GM19035 (cell line): ENCODE results near the gene KCNS3.
"Not testable (repeated sequence)": the region's sequence is repeated elsewhere in the genome, so short reads cannot be mapped to it uniquely, and the experiment has no call there.

ENCODE experiments used
- ATAC-seq: cut with Tn5 transposase; IDR thresholded peaks from one replicate; pipeline ENCODE4 v1.9.1; 2021; ENCODE audit not compliant: unreplicated experiment

The KCNS3 gene

DNA sequence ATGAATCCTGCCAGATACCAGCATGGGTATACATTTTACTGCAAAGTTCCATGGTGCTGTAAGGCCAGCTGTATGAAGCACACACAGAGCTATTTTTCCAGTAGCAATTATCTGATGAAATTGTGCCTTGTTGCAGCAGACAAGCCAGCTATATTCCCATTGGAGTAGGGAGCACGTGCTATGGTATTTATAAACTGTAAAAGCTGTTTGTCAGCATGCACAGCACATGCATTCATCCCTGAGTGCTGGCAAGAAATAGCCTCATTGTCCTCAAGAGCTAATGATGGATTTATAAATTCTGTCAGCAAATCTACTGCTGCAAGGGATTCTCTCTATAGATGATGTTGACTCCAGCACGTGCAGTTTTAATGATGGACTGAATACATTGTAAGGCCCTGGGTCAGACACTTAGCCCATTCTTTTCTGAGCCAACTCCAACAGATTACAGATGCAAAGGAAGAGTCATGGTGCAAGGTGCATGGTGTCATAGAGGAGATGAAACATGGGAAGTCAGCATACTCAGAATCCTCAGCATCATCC lies 61.7 kb downstream of the KCNS3 start:
- no peak for ATAC-seq

DNA sequence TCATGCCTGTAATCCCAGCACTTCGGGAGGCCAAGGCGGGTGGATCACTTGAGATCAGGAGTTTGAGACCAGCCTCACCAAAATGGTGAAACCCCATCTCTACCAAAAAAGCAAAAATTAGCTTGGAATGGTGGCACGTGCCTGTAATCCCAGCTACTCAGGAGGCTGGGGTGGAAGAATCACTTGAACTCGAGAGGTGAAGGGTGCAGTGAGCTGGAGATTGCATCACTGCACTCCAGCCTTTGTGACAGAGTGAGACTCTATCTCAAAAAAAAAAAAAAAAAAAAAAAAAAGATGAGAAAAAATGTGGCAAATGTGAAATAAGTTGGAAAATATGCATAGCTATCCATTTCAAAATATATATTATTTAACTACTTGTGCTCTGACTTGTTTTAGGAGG lies 65.0 kb downstream of the KCNS3 start:
- no peak for ATAC-seq

DNA sequence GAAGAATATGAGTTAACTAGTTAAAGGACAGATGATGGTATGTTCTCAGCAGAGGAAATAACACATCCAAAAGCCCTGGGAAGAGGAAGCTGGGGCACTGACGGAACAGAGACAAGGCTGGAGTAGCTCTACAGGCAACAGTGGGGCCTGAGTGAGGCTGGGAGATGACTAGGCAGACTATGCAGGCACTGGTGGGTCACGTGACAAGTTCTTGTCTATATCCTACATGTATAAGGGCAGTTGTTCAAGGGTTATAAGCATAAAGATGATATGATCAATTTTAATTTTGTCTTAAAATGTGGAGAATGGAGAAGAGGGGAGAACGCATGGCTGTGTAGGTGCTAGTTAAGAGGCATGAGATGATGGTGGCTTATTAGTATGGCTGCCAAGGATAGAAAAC lies 68.6 kb downstream of the KCNS3 start:
- ATAC-seq, result no peak

DNA sequence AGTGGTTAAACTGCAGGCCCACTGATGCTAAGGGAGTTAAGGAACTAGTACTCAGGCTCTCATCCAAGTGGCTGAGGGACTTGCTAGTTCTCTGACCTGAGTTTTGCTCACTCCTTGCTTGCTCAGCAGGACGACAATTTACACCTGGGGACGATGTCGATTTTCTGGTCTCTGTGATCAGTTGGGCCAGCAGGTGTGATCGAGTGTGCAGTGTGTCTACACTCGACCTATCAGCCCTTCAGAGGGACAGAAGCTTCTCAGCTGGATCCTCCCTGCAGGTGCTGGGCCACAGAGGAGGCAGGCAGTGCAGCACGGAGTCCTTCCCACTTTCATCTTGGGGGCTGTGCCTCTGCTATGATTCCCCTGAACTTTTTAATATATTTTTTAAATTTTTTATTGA lies 71.5 kb downstream of the KCNS3 start:
- ATAC-seq, result no peak

DNA sequence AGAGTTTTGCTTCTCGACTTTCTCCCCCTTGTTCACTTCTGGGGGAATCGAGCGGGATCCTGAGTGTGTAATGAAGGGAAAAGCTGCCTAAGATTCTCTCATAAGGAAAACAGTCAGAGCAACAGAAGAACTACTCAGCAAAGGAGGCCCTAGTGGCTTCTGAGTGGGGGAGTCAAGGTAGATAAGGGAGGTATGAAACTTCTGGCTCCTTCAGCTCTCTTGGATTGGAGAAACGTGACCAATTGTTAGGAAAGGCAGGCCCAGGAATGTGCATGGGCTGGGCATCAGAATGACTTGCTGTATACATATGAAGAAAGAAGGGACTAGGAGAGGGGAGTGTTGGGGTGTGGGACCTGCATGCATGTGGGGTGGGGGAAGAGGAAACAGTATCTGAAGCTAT lies 73.1 kb downstream of the KCNS3 start:
- ATAC-seq, result no peak

DNA sequence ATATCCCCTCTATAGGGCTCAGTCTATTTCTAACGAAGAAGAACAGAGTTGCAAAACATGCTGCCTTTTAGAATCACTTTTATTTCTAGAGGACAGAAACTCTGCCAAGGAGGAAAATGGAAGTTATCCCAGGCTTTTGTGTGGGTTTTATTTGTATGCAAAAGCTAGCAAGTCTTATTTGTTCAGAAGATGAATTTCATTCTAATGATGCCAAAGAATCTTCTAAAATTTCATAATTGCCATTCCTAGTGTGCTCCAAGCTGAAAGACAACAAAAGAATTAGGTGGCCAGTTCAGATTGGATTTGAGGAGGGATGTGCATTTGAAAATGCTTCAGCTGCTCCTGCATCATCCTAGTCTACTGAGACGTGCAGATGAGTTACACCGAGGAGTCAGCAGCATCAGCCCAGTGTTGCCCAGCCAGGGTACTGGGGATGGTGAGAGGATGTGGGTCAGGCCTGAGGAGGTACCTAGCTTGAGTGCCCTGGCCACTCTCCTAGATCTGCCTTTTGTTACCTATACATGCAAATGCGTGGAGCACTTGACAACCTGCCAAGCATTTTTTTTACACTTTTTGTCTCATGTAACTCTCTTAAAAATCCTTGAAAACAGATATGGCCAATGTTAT lies 80.1 kb downstream of the KCNS3 start:
- ATAC-seq, result no peak

DNA sequence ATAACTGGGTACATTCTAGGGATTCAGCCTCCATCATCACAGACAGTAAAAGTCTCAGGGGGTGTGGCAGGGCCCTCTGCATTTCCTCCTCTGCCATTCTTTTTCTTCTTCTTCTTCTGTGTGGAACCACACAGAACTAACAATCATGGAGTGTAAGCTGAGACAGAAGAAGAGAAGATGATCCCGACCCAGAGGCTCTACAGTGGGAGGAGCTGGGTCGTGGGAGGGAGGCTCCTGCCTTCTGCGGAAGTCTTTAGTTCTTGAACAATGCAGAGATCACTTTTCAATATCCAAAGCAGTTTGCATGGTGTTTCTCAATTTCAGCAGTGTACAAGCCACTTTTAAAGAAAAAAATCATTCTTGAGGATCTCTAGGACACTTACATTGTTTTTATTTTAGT lies 80.9 kb downstream of the KCNS3 start:
- ATAC-seq, result no peak

DNA sequence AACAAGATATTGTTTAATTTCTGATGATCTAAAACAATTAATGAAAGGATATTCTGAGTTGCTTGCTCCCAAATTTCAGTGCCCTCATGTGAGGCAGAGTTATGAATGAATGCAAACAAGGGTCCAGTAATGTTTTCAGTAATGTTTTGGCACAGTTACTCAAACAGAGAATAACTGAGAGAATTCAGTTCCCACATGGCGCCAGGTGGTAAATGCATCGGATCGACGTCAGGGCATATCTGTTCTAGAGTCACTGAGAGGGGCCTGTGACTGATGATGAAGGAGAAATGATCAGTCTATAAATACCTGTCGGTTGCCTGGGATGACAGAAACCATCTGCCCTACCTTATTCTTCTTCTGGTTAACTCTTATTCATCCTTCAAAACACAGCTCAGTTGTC lies 81.4 kb downstream of the KCNS3 start:
- ATAC-seq, result peak; percentile 51

DNA sequence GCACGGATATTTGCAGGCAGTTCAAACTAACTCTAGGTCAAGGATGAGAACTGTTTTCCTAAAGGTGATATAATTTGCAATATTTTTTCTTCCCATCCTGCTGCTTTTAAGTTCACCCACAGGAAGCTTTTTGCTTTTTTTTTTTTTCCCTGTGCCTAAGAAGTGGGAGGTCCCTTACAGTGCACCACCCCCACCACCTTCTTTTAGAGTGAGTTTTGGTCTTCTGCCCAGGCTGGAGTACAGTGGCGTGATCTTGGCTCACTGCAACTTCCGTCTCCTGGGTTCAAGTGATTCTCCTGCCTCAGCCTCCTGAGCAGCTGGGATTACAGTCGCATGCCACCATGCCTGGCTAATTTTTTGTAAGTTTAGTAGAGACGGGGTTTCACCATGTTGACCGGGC lies 82.5 kb downstream of the KCNS3 start:
- ATAC-seq, result no peak

DNA sequence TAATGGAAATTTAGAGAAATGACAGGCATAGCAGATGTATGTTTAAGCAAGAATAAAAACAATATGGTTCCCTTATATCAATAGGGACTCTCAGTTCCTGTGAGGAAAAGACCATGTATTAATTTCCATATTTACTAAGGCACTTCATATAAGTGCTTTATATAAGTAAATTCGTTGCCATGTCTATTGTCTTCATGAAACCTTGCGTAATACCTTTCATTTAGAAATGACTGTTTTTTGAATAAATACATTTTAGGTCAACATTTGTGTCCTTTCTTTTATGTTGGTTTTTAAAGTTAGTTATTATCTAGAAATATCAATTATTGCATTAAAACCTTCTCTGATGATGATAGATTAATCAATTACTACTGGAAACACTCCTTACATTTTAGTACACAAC lies 83.3 kb downstream of the KCNS3 start:
- ATAC-seq, result no peak

DNA sequence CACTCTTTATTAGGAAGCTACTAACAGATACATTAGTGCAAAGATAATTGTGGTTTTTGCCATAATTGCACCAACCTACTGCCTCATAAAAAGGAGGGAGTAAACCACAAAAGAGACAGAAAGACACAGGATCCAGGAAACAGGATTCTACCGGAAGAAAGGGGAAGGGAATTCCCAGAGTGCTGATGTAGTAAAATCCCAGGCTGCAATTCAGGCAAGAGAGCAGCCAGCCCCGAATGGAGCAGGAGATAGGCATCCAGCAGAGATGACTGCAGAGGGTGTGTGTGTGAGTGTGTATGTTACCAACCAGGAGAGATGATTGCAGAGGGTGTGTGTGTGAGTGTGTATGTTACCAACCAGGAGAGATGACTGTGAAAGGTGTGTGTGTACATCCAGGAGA lies 84.4 kb downstream of the KCNS3 start:
- no peak for ATAC-seq

DNA sequence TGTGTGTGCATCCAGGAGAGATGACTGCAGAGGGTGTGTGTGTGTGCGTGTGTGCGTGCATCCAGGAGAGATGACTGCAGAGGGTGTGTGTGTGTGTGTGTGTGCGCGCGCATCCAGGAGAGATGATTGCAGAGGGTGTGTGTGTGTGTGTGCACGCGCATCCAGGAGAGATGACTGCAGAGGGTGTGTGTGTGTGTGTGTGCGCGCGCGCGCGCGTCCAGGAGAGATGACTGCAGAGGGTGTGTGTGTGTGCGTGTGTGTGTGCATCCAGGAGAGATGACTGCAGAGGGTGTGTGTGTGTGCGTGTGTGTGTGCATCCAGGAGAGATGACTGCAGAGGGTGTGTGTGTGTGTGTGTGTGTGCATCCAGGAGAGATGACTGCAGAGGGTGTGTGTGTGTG lies 85.1 kb downstream of the KCNS3 start:
- ATAC-seq, result not testable (repeated sequence)

DNA sequence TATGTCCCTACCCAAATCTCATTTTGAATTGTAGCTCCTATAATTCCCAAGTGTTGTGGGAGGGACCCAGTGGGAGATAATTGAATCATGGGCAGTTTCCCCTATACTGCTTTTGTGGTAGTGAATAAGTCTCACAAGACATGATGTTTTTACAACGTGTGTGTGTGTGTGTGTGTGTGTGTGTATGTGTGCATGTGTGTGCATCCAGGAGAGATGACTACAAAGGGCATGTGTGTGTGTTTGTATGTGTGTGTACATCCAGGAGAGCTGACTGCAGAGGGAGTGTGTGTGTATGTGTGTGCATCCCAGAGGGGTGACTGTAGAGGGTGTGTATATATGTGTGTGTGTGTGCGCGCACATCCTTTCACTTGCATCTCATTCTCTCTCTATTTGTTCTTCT lies 86.7 kb downstream of the KCNS3 start:
- no peak for ATAC-seq

DNA sequence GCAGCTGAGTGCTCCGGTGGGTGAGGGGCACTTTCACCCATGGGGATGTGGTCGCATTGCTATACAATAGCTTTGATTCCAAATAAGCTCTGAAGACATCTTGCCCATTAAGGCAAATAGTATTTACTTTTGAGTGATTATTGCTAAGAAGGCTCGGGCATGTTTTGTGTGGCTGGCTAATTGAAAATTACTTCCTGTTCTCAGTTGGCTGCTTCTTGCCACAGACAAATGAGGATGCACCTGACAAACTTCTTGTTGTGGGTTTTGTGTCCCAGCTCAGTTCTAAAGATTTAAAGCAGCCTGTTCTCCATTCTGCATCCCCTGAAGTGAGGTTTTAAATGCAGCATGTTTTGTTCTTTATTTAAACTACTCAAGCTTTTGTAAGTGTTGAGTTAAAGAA lies 88.3 kb downstream of the KCNS3 start:
- ATAC-seq, result no peak

DNA sequence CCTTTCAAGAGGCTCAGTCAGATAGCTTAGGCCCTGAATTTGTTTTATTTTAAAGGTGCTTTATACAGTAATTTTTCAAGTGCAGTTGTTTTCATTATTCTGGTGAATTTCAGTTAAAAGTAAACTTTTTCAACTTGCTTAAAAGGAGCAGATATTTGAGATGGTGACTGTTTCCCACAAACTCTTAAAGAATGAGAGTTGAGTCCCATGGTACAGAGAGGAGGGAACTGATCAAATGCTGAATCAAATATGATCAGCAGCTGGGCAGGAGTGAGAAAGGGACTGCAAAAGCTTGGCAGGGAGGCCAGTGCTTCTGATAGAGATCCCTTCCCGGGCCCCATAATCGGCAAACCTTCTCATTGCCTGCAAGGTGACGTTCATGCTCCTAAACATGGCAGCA lies 91.2 kb downstream of the KCNS3 start:
- ATAC-seq, result no peak

DNA sequence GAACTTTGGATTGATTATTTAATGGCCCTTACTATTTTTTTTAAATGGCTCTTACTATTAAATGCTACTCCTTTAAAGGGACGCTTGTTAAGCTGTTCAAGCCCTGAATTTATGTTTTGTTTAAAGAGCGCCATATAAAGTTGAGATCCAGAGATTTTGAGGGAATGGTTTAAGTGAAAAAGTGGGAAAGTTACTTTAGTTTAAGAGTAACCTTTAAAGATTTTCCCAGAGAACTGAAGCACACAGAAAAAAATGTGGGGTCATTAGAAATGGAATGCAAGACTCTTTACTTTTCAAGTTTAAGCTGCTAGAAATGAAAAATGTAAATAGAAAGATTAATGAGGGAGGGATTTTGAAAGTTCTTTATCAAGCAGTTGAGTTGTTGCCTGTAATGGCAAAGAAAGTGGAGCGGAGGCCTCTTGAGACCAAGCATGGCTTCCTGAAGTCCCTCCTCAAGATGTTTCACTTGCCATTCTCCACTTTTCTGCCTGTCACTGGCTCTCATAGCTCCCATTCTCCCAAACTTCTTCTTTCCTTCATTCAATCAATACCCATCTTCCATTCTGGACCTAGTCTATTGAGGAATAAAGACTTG lies 93.2 kb downstream of the KCNS3 start:
- ATAC-seq, result no peak

DNA sequence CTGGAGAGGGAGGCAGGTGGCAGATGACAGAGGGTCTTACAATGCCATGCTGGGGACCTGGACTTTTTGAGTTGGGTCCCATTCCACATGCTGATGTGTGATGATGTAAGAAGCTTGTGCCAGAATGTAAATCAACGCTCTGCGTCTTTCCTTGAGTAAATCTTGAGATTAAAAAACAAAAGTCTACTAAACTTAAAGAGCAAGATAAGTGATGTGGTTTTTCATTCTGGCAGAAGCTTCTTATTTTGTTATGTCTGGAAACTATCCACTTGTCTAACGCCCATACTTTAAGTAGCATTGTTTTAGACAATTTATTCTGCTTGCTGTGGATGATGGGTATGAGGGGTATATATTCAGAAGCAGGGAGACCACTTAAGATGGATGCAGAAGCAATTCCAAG lies 94.5 kb downstream of the KCNS3 start:
- no peak for ATAC-seq

DNA sequence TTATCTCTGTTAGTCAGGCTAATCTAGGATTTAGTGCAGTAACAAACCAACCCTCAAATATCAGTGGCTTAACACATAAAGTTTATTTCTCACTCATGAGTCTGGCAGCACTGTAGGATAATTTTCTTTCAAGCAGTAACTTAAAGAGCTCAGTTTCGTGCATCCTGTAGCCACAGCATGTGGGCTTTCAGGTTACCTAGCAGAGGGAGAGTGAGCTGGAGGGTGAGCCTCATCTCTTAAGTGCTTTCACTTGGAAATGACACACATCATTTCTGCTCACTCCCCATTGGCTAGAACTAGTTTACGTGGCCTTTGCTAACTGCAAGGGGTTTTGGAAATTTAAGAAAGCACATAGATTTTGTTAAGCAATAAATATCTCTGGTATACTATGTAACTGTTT lies 96.9 kb downstream of the KCNS3 start:
- no peak for ATAC-seq

DNA sequence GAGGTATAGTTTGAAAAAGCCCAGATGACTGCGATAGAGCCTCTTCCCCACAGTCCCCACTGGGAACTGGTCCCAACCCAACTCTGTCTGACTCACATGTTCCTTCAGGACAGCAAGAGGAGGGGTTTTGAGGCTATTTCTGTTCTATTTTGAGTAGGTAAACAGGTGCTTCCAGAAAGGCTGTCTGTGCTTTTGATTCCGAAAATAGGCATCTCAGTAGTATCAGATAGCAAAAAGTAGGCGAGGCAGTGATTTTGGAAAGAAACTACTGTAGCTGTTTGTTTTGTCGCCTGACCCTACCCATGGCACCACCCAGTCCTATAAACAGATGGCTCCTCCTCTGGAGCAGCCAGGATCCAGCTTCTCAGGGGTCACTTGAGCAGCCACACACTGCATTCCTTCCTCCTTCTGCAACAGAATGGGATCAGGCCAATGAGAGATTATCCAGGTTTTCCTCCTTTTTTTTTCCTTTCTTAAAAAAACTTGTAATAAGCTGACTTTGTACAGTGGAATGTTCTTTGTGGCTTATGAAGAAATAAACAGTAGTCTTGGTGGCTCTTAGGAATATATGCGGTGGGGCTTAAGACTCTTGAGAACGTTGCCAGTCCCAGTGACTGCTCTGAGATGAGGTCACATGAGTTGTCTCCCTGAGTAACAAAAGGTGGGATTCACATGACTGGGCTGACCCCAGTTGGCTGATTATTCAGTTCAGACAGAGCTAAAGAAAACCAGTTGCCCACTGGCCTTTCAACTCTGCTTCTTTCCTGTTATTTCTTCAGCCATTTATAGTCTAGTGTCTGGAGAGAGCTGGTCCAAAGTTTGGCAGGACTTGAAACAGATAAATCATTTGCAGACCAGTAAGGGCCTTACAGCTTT lies 98.6 kb downstream of the KCNS3 start:
- no peak for ATAC-seq

DNA sequence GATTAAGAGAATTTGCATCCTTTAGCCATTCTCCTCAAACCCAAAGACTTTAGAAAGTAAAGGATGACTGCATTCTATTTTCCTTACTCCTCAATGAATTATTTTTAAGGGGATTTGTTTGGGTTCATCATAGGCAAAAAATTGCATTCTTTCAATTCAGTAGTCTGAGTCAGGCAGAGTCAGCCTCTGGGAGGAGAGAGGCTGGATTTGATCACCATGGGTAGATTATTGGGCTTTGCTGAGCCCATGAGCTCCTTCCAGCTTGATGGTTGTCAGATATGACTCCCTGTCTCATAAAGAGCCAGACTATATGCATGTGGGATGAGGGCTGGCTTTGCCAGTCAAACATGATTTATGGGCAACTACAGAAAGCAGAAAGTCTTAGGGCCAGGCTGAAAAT lies 101.2 kb downstream of the KCNS3 start:
- no peak for ATAC-seq

DNA sequence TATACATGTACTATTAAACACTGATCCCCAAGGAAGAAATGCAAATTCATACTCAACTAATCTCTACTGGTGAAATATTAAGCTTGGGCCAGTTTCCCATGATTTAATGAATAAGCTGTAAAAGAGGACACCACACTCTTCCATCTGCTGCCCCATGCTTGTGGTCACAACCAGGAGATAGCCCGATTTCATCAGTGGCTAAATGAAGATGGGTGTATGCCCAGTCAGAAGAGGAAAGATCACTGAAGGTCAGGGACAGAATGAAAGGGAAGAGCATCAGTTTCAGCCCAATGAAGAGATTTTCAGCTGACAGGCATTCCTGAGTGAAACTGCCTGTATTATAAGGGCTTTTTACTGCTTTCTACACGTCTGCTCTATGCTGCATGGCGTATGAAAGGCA lies 103.5 kb downstream of the KCNS3 start:
- no peak for ATAC-seq
